K562 (cell line): Measurements from ENCODE around the gene NINJ2. TPM values are rescaled to one million over a fixed set of nuclear protein-coding genes. Genes with fewer than 3 reads are reported as not detected.

Experiments
- AFF4 ChIP-seq: sonication (generic); formaldehyde crosslinking; IDR thresholded peaks from 2 replicates; pipeline ENCODE4 v1.8.0; 2023; ENCODE audit warnings: mild to moderate bottlenecking, missing genetic modification reagents
- CHD2 ChIP-seq: IDR thresholded peaks from 2 replicates; pipeline ENCODE4 v1.6.1; 2011; ENCODE audit warnings: low read depth, low read length
- CXXC5 ChIP-seq: fragments of 250-450 bp; sonication (Bioruptor Pico); IDR thresholded peaks from 2 replicates; pipeline ENCODE4 v1.8.0; 2022; ENCODE audit warnings: inconsistent platforms, mild to moderate bottlenecking, moderate library complexity
- FIP1L1 ChIP-seq: fragments of 200-400 bp; formaldehyde crosslinking; IDR thresholded peaks from 2 replicates; pipeline ENCODE4 v1.6.1; 2018; ENCODE audit warnings: mild to moderate bottlenecking, low read depth, low read length; ENCODE audit not compliant: poor library complexity, severe bottlenecking
- IRF9 ChIP-seq: fragments of 450-650 bp; IDR thresholded peaks from 2 replicates; pipeline ENCODE4 v1.6.1; 2016; ENCODE audit warnings: missing biosample characterization, missing genetic modification characterization
- JUN ChIP-seq, 2 experiments: sonication (generic) in 1 of 2; formaldehyde crosslinking in 1 of 2; IDR thresholded peaks; 2 replicates each; pipeline versions ENCODE4 v1.6.1 to v1.8.0; 2012 to 2022; ENCODE audit warnings: borderline replicate concordance in 2 of 2, mild to moderate bottlenecking in 2 of 2, improper control_type of control experiment in 1 of 2, low read depth in 1 of 2, low read length in 1 of 2, missing genetic modification reagents in 1 of 2
- TAF7 ChIP-seq: fragments of 450-650 bp; IDR thresholded peaks from 2 replicates; pipeline ENCODE4 v1.6.1; 2016; ENCODE audit warnings: missing genetic modification characterization, missing compliant biosample characterization
- TEAD1 ChIP-seq, 2 experiments: fragments of 450-650 bp in 1 of 2; sonication (generic) in 1 of 2; formaldehyde crosslinking; IDR thresholded peaks; 2 replicates each; pipeline versions ENCODE4 v1.4.0 to v1.8.0; 2020 to 2022; ENCODE audit warnings: mild to moderate bottlenecking in 2 of 2, missing genetic modification reagents in 1 of 2
- ZNF583 ChIP-seq: fragments of 250-450 bp; sonication (Bioruptor Pico); IDR thresholded peaks from 2 replicates; pipeline ENCODE4 v1.4.0; 2020
- polyA plus RNA-seq, 8 experiments: library from polyadenylated mRNA; depleted of rRNA in 4 of 8; stranded (reverse) in 5 of 8; unstranded in 3 of 8; fragments of >200 nt; fragmentation: Nextera tagmentation in 2 of 8; fragmentation: Illumina TruSeq in 1 of 8; extraction: Ambion mirVana in 2 of 8; extraction: Trizol in 1 of 8; gene quantifications; 2 replicates each; pipeline versions ENCODE4 v1.2.1 to v1.2.3, GENCODE V29; 2011 to 2014; ENCODE audit warnings: inconsistent platforms in 1 of 8, missing spikeins in 1 of 8
- total RNA-seq, 7 experiments: library from RNA; depleted of rRNA in 6 of 7; stranded (reverse); fragments of >200 nt in 6 of 7; fragmentation: Illumina TruSeq in 2 of 7; extraction: Trizol in 2 of 7; gene quantifications; 2 replicates each; pipeline versions ENCODE4 v1.2.1 to v1.2.3, GENCODE V29; 2011 to 2021; ENCODE audit warnings: low replicate concordance in 1 of 7
- TF ChIP-seq, protein P1 (sequence below), 2 experiments: fragments of 200-800 bp in 1 of 2; sonication (Bioruptor generic) in 1 of 2; sonication (generic) in 1 of 2; formaldehyde crosslinking in 1 of 2; IDR thresholded peaks in 1 of 2; conservative IDR thresholded peaks in 1 of 2; 2 replicates each; pipeline versions ENCODE4 v1.5.0 to v1.6.1; 2016 to 2020; ENCODE audit warnings: missing compliant biosample characterization in 1 of 2, missing genetic modification characterization in 1 of 2, missing genetic modification reagents in 1 of 2
- TF ChIP-seq, protein P2 (sequence below): conservative IDR thresholded peaks from 2 replicates; pipeline ENCODE4 v1.6.1; 2011; ENCODE audit warnings: low read depth, mild to moderate bottlenecking, low read length; ENCODE audit not compliant: control insufficient read depth
- TF ChIP-seq, protein P3 (sequence below): sonication (generic); formaldehyde crosslinking; IDR thresholded peaks from 2 replicates; pipeline ENCODE4 v1.8.0; 2022; ENCODE audit warnings: mild to moderate bottlenecking, missing genetic modification reagents
- TF ChIP-seq, protein P4 (sequence below): sonication (generic); formaldehyde crosslinking; IDR thresholded peaks from 2 replicates; pipeline ENCODE4 v1.8.0; 2022; ENCODE audit warnings: missing genetic modification reagents, mild to moderate bottlenecking, moderate library complexity, borderline replicate concordance

NINJ2 gene
- total and polyA plus RNA-seq, 9 of the 15 experiments (the other 6 are each of a cell fraction or from before 2014, with no cell fraction given) = 2.6 to 16.0 (median 4.5) TPM

DNA sequence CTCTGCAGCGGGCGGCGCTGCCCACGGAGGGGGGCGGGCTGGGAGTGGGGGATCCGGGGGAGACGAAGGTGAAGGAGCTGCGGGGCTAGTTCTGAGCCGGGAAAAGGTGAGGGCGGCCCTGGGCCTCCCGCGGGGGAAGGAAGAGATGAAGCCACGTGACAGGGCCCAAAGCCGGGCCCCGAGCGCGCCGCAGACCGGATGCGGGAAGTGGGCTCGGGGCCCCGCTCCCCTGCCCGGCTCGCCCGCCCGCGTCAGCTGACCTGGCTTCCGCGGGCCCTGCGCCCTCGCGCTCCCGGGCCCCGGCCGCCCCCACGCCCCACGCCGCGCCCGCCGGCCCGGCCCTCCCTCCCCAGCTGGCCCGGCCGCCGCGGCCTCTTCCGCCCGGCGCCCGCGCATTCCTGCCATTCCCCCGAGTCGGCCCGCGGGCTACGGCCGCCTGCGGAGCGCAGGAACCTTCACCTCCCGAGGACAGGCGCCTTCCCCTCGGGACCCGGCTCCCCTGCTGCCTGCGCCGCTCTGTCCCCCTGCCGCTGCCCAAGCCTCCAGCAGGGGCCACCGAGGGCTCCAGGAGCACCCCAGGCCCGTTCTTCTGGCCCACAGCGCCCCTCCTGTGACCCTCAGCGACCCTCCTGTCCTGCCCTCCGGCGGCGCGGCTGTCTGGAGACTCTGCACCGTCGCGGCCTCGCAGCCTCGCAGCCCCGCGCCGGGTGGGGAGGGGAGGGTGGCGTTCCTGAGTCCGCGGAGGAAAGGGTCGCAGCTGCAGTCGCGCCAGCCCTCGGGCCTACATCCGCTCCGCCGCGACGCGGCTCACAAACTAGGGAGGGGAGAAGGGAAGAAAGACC, 20.4 kb downstream of the NINJ2 start (continued):
- TF ChIP-seq, protein P1, sequence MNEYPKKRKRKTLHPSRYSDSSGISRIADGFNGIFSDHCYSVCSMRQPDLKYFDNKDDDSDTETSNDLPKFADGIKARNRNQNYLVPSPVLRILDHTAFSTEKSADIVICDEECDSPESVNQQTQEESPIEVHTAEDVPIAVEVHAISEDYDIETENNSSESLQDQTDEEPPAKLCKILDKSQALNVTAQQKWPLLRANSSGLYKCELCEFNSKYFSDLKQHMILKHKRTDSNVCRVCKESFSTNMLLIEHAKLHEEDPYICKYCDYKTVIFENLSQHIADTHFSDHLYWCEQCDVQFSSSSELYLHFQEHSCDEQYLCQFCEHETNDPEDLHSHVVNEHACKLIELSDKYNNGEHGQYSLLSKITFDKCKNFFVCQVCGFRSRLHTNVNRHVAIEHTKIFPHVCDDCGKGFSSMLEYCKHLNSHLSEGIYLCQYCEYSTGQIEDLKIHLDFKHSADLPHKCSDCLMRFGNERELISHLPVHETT (CRISPR knock-in tag; conservative IDR thresholded peaks at IDR 0.05 in 1 of 2, IDR thresholded peaks at IDR 0.05 in 1 of 2) = peak in 1 of 2 experiments; percentile 92; a peak in 2 of 4 replicates
- TF ChIP-seq, protein P2, sequence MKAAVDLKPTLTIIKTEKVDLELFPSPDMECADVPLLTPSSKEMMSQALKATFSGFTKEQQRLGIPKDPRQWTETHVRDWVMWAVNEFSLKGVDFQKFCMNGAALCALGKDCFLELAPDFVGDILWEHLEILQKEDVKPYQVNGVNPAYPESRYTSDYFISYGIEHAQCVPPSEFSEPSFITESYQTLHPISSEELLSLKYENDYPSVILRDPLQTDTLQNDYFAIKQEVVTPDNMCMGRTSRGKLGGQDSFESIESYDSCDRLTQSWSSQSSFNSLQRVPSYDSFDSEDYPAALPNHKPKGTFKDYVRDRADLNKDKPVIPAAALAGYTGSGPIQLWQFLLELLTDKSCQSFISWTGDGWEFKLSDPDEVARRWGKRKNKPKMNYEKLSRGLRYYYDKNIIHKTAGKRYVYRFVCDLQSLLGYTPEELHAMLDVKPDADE = peak; percentile 43; the same call in 1 of the 2 replicates
- TF ChIP-seq TAF7 (tag) = no peak
- TF ChIP-seq JUN (IDR thresholded peaks at IDR 0.05; ENCODE audit: borderline replicate concordance, low read depth, low read length) = no peak
- no peak for TF ChIP-seq JUN (CRISPR knock-in tag; IDR thresholded peaks at IDR 0.05; ENCODE audit: borderline replicate concordance)
- TF ChIP-seq CXXC5 (CRISPR knock-in tag) = peak; percentile 77
- peak in 1 of 2 experiments; percentile 75; a peak in 2 of 4 replicates for TF ChIP-seq TEAD1 (CRISPR knock-in tag; IDR thresholded peaks at IDR 0.05)
- TF ChIP-seq, protein P3, sequence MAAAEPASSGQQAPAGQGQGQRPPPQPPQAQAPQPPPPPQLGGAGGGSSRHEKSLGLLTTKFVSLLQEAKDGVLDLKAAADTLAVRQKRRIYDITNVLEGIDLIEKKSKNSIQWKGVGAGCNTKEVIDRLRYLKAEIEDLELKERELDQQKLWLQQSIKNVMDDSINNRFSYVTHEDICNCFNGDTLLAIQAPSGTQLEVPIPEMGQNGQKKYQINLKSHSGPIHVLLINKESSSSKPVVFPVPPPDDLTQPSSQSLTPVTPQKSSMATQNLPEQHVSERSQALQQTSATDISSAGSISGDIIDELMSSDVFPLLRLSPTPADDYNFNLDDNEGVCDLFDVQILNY (CRISPR knock-in tag) = peak; percentile 81; the same call in 1 of the 2 replicates
- TF ChIP-seq CHD2 = no peak
- peak; percentile 47 for TF ChIP-seq FIP1L1
- TF ChIP-seq, protein P4, sequence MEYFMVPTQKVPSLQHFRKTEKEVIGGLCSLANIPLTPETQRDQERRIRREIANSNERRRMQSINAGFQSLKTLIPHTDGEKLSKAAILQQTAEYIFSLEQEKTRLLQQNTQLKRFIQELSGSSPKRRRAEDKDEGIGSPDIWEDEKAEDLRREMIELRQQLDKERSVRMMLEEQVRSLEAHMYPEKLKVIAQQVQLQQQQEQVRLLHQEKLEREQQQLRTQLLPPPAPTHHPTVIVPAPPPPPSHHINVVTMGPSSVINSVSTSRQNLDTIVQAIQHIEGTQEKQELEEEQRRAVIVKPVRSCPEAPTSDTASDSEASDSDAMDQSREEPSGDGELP (CRISPR knock-in tag) = peak; percentile 62; the same call in 1 of the 2 replicates
- TF ChIP-seq IRF9 (tag) = no peak
- TF ChIP-seq ZNF583 (CRISPR knock-in tag) = peak; percentile 31; the same call in 1 of the 2 replicates
- peak; percentile 76; the same call in 1 of the 2 replicates for TF ChIP-seq AFF4 (CRISPR knock-in tag)
